Activated CD4-positive, alpha-beta T cell treated with anti-CD3 and anti-CD28 coated beads, Interleukin-2, amount 10 ng/mL, durations not matched to agents 24 days and 14 days (primary cell): ENCODE results near the gene SLCO4C1. TPM values are rescaled to one million over a fixed set of nuclear protein-coding genes. Genes with fewer than 3 reads are reported as not detected.
A peak's percentile ranks its signal among the peaks of the same experiment; 100 is the strongest.
"Not testable (repeated sequence)": the region's sequence is repeated elsewhere in the genome, so short reads cannot be mapped to it uniquely, and the experiment has no call there.

ENCODE experiments used
- DNase-seq: peaks from one replicate; pipeline ENCODE4 v3.0.0; 2022
- H3K27ac Mint-ChIP-seq: one replicate; pipeline ENCODE4 v1.8.0; 2022; ENCODE audit warnings: mild to moderate bottlenecking, mixed read lengths
- H3K27me3 Mint-ChIP-seq: one replicate; pipeline ENCODE4 v1.8.0; 2022; ENCODE audit warnings: mixed read lengths
- H3K36me3 Mint-ChIP-seq: one replicate; pipeline ENCODE4 v1.8.0; 2022; ENCODE audit warnings: low read depth, mild to moderate bottlenecking, mixed read lengths
- H3K4me1 Mint-ChIP-seq: one replicate; pipeline ENCODE4 v1.8.0; 2021; ENCODE audit warnings: mixed read lengths
- H3K4me3 Mint-ChIP-seq: one replicate; pipeline ENCODE4 v1.8.0; 2022; ENCODE audit warnings: mild to moderate bottlenecking, moderate library complexity, mixed read lengths
- H3K9me3 Mint-ChIP-seq: one replicate; pipeline ENCODE4 v1.8.0; 2021; ENCODE audit warnings: mixed read lengths
- intact Hi-C: fragments of 100-400 bp; cut with micrococcal nuclease; formaldehyde crosslinking; loops from one replicate; pipeline ENCODE4 v1.15.1; 2023
- total RNA-seq: library from RNA; stranded (reverse); gene quantifications from 2 replicates; pipeline ENCODE4 v1.2.3, GENCODE V29; 2022

SLCO4C1 gene
- 0.17 and 0.28 TPM in 2 replicates for total RNA-seq

- Mint-ChIP-seq H3K36me3 (no peaks in the 10 kb centered on the region), H3K27ac (peak within 1 kb of the TSS; percentile 46)
- intact Hi-C loops: loop anchor here (5.0 kb wide), 1 partner anchor 1394 kb away; the partner anchor contains the start of gene ST8SIA4
Observed at GRCh38 chr5:102296178-102296817, at the start of gene SLCO4C1. Gene SLCO4C1, minus strand, starts transcription at chr5:102296284. Its CDS starts 22 bp downstream, at chr5:102296262.

DNA sequence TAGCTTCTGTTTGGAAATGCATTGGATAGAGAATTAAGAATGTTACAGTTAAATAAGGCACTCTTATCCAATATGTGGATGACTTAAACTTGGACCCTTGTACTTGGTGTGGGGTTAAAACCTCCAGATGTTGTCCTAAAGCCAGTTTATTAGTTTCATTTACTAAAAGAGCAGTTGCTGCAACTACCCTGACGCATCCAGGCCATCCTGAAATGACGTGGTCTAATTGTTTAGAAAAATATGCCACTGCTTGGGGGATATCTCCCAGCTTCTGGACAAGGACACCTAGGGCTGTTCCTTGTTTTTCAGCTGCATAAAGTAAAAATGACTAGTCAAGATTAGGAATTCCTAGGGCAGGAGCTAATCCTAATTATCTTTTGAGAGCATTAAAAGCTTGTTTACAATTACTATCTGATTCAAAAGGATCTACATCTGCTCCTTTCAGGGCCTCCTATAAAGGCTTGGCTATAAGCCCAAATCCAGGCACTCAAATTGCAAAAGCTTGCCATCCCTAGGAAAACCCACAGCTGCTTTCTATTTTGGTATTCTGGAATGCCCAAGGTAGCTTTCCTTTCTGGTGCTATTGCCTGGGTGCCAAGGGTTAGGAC, 45.7 kb upstream of the SLCO4C1 start:
- intact Hi-C loops: no loop called here
- Mint-ChIP-seq H3K9me3 (no peaks in the 10 kb centered on the region), H3K27ac (no peak overlapping the region)

More at GRCh38 chr5:102296178-102296817, at the start of gene SLCO4C1:
- DNase-seq: peak; percentile 91
- Mint-ChIP-seq H3K4me1 (peaks cover 21% of the 10 kb centered on the region), H3K27me3 (peaks cover 14% of the 10 kb centered on the region), H3K9me3 (no peaks in the 10 kb centered on the region), H3K4me3 (peak within 1 kb of the TSS; percentile 85)

GRCh38 chr5:102324714-102325113, 28.6 kb upstream of the SLCO4C1 start:
- Mint-ChIP-seq H3K4me3 (no peak overlapping the region), H3K27ac (no peak overlapping the region), H3K9me3 (no peaks in the 10 kb centered on the region), H3K27me3 (no peaks in the 10 kb centered on the region), H3K36me3 (no peaks in the 10 kb centered on the region), H3K4me1 (no peaks in the 10 kb centered on the region)
- no peak for DNase-seq
- intact Hi-C loops: no loop called here

More for the DNA sequence above, 45.7 kb upstream of the SLCO4C1 start:
- Mint-ChIP-seq H3K4me1 (no peaks in the 10 kb centered on the region), H3K36me3 (no peaks in the 10 kb centered on the region), H3K27me3 (no peaks in the 10 kb centered on the region), H3K4me3 (no peak overlapping the region)
- DNase-seq: no peak

DNA sequence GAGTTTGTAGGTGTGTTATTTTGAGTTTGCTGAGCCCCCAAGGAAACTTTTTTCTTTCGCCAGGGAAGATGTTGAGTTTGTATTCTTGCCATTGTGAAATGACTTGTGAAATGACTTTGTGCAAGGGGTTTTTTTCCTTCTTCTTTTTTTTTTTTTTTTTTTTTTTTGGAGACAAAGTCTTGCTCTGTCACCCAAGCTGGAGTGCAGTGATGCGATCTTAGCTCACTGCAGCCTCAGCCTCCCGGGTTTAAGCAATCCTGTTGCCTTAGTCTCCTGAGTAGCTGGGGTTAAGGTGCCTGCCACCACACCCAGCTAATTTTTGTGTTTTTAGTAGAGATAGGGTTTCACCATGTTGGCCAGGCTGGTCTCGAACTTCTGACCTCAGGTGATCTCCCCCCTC, 22.7 kb upstream of the SLCO4C1 start:
- H3K9me3 Mint-ChIP-seq, H3K4me3 Mint-ChIP-seq, H3K27me3 Mint-ChIP-seq, H3K4me1 Mint-ChIP-seq, H3K36me3 Mint-ChIP-seq, intact Hi-C loops, H3K27ac Mint-ChIP-seq, DNase-seq: not testable (repeated sequence)

- no peak overlapping the region for H3K27ac Mint-ChIP-seq
- no peak overlapping the region for H3K4me3 Mint-ChIP-seq
- H3K4me1 Mint-ChIP-seq: no peaks in the 10 kb centered on the region
- peaks cover 1% of the 10 kb centered on the region for H3K27me3 Mint-ChIP-seq
- no peaks in the 10 kb centered on the region for H3K9me3 Mint-ChIP-seq
- DNase-seq: no peak
- intact Hi-C loops: no loop called here
- no peaks in the 10 kb centered on the region for H3K36me3 Mint-ChIP-seq
Observed at GRCh38 chr5:102314328-102314727, 18.2 kb upstream of the SLCO4C1 start.

GRCh38 chr5:102313912-102314311, 17.8 kb upstream of the SLCO4C1 start:
- H3K9me3 Mint-ChIP-seq: no peaks in the 10 kb centered on the region
- H3K4me3 Mint-ChIP-seq: no peak overlapping the region
- peaks cover 1% of the 10 kb centered on the region for H3K27me3 Mint-ChIP-seq

GRCh38 chr5:102312586-102313370, 16.7 kb upstream of the SLCO4C1 start:
- peaks cover 1% of the 10 kb centered on the region for H3K27me3 Mint-ChIP-seq
- no peak overlapping the region for H3K27ac Mint-ChIP-seq
- no peaks in the 10 kb centered on the region for H3K36me3 Mint-ChIP-seq
- no peak for DNase-seq
- H3K9me3 Mint-ChIP-seq: no peaks in the 10 kb centered on the region
- H3K4me1 Mint-ChIP-seq: no peaks in the 10 kb centered on the region
- intact Hi-C loops: no loop called here
- H3K4me3 Mint-ChIP-seq: no peak overlapping the region

More at GRCh38 chr5:102313912-102314311, 17.8 kb upstream of the SLCO4C1 start:
- Mint-ChIP-seq H3K27ac (no peak overlapping the region), H3K36me3 (no peaks in the 10 kb centered on the region), H3K4me1 (no peaks in the 10 kb centered on the region)
- intact Hi-C loops: no loop called here
- no peak for DNase-seq

- Mint-ChIP-seq H3K4me3 (no peak overlapping the region), H3K9me3 (no peaks in the 10 kb centered on the region), H3K36me3 (no peaks in the 10 kb centered on the region), H3K27ac (no peak overlapping the region), H3K27me3 (peaks cover under 1% of the 10 kb centered on the region), H3K4me1 (no peaks in the 10 kb centered on the region)
- intact Hi-C loops: no loop called here
- DNase-seq: no peak
Observed at GRCh38 chr5:102309586-102309985, 13.5 kb upstream of the SLCO4C1 start.

- H3K27ac Mint-ChIP-seq: no peak overlapping the region
- H3K4me1 Mint-ChIP-seq: no peaks in the 10 kb centered on the region
- no peaks in the 10 kb centered on the region for H3K9me3 Mint-ChIP-seq
- intact Hi-C loops: no loop called here
- no peaks in the 10 kb centered on the region for H3K36me3 Mint-ChIP-seq
- peaks cover 2% of the 10 kb centered on the region for H3K27me3 Mint-ChIP-seq
- DNase-seq: no peak
- no peak overlapping the region for H3K4me3 Mint-ChIP-seq
Observed at GRCh38 chr5:102307232-102307631, 11.1 kb upstream of the SLCO4C1 start.

GRCh38 chr5:102306121-102306520, 10.0 kb upstream of the SLCO4C1 start:
- Mint-ChIP-seq H3K9me3 (no peaks in the 10 kb centered on the region), H3K36me3 (no peaks in the 10 kb centered on the region), H3K27ac (no peak overlapping the region), H3K4me3 (no peak overlapping the region), H3K4me1 (no peaks in the 10 kb centered on the region), H3K27me3 (peaks cover 4% of the 10 kb centered on the region)
- intact Hi-C loops: no loop called here
- no peak for DNase-seq

GRCh38 chr5:102295534-102296177, 428 bp downstream of the SLCO4C1 start:
- peak; percentile 61 for DNase-seq
- Mint-ChIP-seq H3K36me3 (no peaks in the 10 kb centered on the region), H3K27ac (peak overlapping the region; percentile 25), H3K4me3 (peak overlapping the region; percentile 85), H3K9me3 (no peaks in the 10 kb centered on the region), H3K27me3 (peaks cover 12% of the 10 kb centered on the region), H3K4me1 (peaks cover 21% of the 10 kb centered on the region)
- intact Hi-C loops: loop anchor here (5.0 kb wide), 1 partner anchor 1393 kb away; the partner anchor contains the start of gene ST8SIA4

DNA sequence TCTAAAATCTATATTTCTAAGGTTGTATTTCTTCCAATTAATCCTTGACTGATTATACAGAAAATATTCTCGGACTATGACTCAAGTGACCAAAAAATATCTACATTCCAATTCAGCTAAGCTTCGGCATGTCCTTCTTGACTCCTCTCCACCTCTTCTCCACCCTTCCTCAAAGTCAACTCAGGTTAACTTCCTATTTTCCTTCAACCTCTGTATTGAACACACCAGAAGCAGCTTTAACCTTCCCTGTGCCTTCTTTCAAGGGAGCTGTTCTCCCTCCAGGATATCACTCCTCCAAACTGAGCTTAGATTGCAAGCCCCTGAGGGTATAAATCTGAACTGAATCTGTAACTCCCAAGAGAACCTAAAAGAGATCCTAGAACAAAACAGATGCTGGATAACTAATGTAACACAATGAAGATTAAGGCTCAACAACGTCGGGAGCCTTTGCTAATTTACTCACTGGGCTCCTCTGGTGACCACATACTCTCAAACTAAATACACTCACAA, 1.1 kb downstream of the SLCO4C1 start:
- no peak for DNase-seq
- no peaks in the 10 kb centered on the region for H3K9me3 Mint-ChIP-seq
- peaks cover 12% of the 10 kb centered on the region for H3K27me3 Mint-ChIP-seq

GRCh38 chr5:102290004-102290403, 6.1 kb downstream of the SLCO4C1 start:
- peaks cover 2% of the 10 kb centered on the region for H3K4me1 Mint-ChIP-seq
- DNase-seq: no peak
- peaks cover 8% of the 10 kb centered on the region for H3K27me3 Mint-ChIP-seq
- no peaks in the 10 kb centered on the region for H3K9me3 Mint-ChIP-seq
- no peak overlapping the region for H3K4me3 Mint-ChIP-seq
- H3K36me3 Mint-ChIP-seq: no peaks in the 10 kb centered on the region
- H3K27ac Mint-ChIP-seq: no peak overlapping the region
- intact Hi-C loops: no loop called here

More for the DNA sequence above, 1.1 kb downstream of the SLCO4C1 start:
- Mint-ChIP-seq H3K36me3 (no peaks in the 10 kb centered on the region), H3K27ac (no peak overlapping the region), H3K4me3 (peak overlapping the region; percentile 85), H3K4me1 (peaks cover 21% of the 10 kb centered on the region)
- intact Hi-C loops: loop anchor here (5.0 kb wide), 1 partner anchor 1393 kb away; the partner anchor contains the start of gene ST8SIA4
